ENCODE results near the gene TTLL11. TPM values are rescaled to one million over a fixed set of nuclear protein-coding genes. Genes with fewer than 3 reads are reported as not detected.
A peak's percentile ranks its signal among the peaks of the same experiment; 100 is the strongest.

The TTLL11 gene
- total and polyA plus RNA-seq, 4 donors, result 3.6 to 7.8 (median 5.9) TPM

- Histone ChIP-seq H3K4me1 (ENCODE audit: control insufficient read depth in 5 of 5, insufficient read depth in 5 of 5, low read length in 5 of 5) (peaks cover 0 to 4% (median 0%) of the 10 kb centered on the region in 5 donors), H3K36me3 (ENCODE audit: control insufficient read depth in 4 of 4, insufficient read depth in 4 of 4, low read length in 4 of 4) (peaks cover 0 to 4% (median 2%) of the 10 kb centered on the region in 4 donors), H3K9ac (ENCODE audit: insufficient read depth in 1 of 2, low read length in 2 of 2) (no peak overlapping the region), H3K9me3 (ENCODE audit: control insufficient read depth in 4 of 4, insufficient read depth in 3 of 4, low read length in 3 of 4) (no peaks in the 10 kb centered on the region), H3K27ac (ENCODE audit: low read depth in 1 of 2, low read length in 1 of 2) (no peak overlapping the region), H3K27me3 (ENCODE audit: control insufficient read depth in 3 of 3, insufficient read depth in 3 of 3, low read length in 2 of 3) (no peaks in the 10 kb centered on the region), H3K4me3 (no peak overlapping the region)
- no peak for ATAC-seq (ENCODE audit: insufficient read depth, low FRiP score)
- WGBS, 2 donors, result 94 to 95% methylated on average over 3 of the region's 3 CpGs
- TF ChIP-seq CTCF (IDR thresholded peaks at IDR 0.05; ENCODE audit: control extremely low read depth, extremely low read depth), result no peak
- no peak for DNase-seq
Observed at GRCh38 chr9:122029898-122030297, 63.2 kb downstream of the TTLL11 start.

- WGBS, 2 donors, result 90 to 98% methylated on average over 1 of the region's 1 CpG
- H3K4me1 ChIP-seq (ENCODE audit: control insufficient read depth in 5 of 5, insufficient read depth in 5 of 5, low read length in 5 of 5), result no peaks in the 10 kb centered on the region
- H3K27me3 ChIP-seq (ENCODE audit: control insufficient read depth in 3 of 3, insufficient read depth in 3 of 3, low read length in 2 of 3), result no peaks in the 10 kb centered on the region
- H3K9ac ChIP-seq (ENCODE audit: insufficient read depth in 1 of 2, low read length in 2 of 2), result no peak overlapping the region
- TF ChIP-seq CTCF (IDR thresholded peaks at IDR 0.05; ENCODE audit: control extremely low read depth, extremely low read depth), result no peak
- H3K36me3 ChIP-seq (ENCODE audit: control insufficient read depth in 4 of 4, insufficient read depth in 4 of 4, low read length in 4 of 4), result peaks cover 0 to 4% (median 2%) of the 10 kb centered on the region in 4 donors
- no peak overlapping the region for H3K27ac ChIP-seq (ENCODE audit: low read depth in 1 of 2, low read length in 1 of 2)
- no peaks in the 10 kb centered on the region for H3K9me3 ChIP-seq (ENCODE audit: control insufficient read depth in 4 of 4, insufficient read depth in 3 of 4, low read length in 3 of 4)
- DNase-seq (no peak), ATAC-seq (ENCODE audit: insufficient read depth, low FRiP score) (no peak)
- H3K4me3 ChIP-seq, result no peak overlapping the region
Observed at GRCh38 chr9:122028089-122028488, 65.0 kb downstream of the TTLL11 start.

GRCh38 chr9:122020398-122020797 lies 72.7 kb downstream of the TTLL11 start:
- H3K4me3 ChIP-seq, result no peak overlapping the region
- TF ChIP-seq CTCF (IDR thresholded peaks at IDR 0.05; ENCODE audit: control extremely low read depth, extremely low read depth), result no peak
- DNase-seq, result no peak
- no peak overlapping the region for H3K27ac ChIP-seq (ENCODE audit: low read depth in 1 of 2, low read length in 1 of 2)
- H3K36me3 ChIP-seq (ENCODE audit: control insufficient read depth in 4 of 4, insufficient read depth in 4 of 4, low read length in 4 of 4), result peaks cover 0 to 1% (median 0%) of the 10 kb centered on the region in 4 donors
- no peak overlapping the region for H3K9ac ChIP-seq (ENCODE audit: insufficient read depth in 1 of 2, low read length in 2 of 2)
- H3K27me3 ChIP-seq (ENCODE audit: control insufficient read depth in 3 of 3, insufficient read depth in 3 of 3, low read length in 2 of 3), result no peaks in the 10 kb centered on the region
- ATAC-seq (ENCODE audit: insufficient read depth, low FRiP score), result no peak
- H3K9me3 ChIP-seq (ENCODE audit: control insufficient read depth in 4 of 4, insufficient read depth in 3 of 4, low read length in 3 of 4), result no peaks in the 10 kb centered on the region
- peaks cover 0 to under 1% (median 0%) of the 10 kb centered on the region in 5 donors for H3K4me1 ChIP-seq (ENCODE audit: control insufficient read depth in 5 of 5, insufficient read depth in 5 of 5, low read length in 5 of 5)
- 59 to 73% methylated on average over 2 of the region's 2 CpGs for WGBS, 2 donors

GRCh38 chr9:122016744-122017143 lies 76.4 kb downstream of the TTLL11 start:
- Histone ChIP-seq H3K27me3 (ENCODE audit: control insufficient read depth in 3 of 3, insufficient read depth in 3 of 3, low read length in 2 of 3) (no peaks in the 10 kb centered on the region), H3K4me1 (ENCODE audit: control insufficient read depth in 5 of 5, insufficient read depth in 5 of 5, low read length in 5 of 5) (peaks cover 0 to 10% (median 0%) of the 10 kb centered on the region in 5 donors), H3K9ac (ENCODE audit: insufficient read depth in 1 of 2, low read length in 2 of 2) (no peak overlapping the region), H3K9me3 (ENCODE audit: control insufficient read depth in 4 of 4, insufficient read depth in 3 of 4, low read length in 3 of 4) (no peaks in the 10 kb centered on the region), H3K4me3 (no peak overlapping the region), H3K27ac (ENCODE audit: low read depth in 1 of 2, low read length in 1 of 2) (no peak overlapping the region), H3K36me3 (ENCODE audit: control insufficient read depth in 4 of 4, insufficient read depth in 4 of 4, low read length in 4 of 4) (no peaks in the 10 kb centered on the region)
- WGBS, 2 donors, result 46 to 48% methylated on average over 6 of the region's 6 CpGs
- DNase-seq (peak; percentile 29 to 51 (median 50)), ATAC-seq (ENCODE audit: insufficient read depth, low FRiP score) (no peak)
- peak; percentile 3 for TF ChIP-seq CTCF (IDR thresholded peaks at IDR 0.05; ENCODE audit: control extremely low read depth, extremely low read depth)
